Activated CD8-positive, alpha-beta memory T cell treated with anti-CD3 and anti-CD28 coated beads, Interleukin-2, amount 10 ng/mL, durations not matched to agents 7 days and 5 days (primary cell): ENCODE data around the gene HOXD3. TPM values are rescaled to one million over a fixed set of nuclear protein-coding genes. Genes with fewer than 3 reads are reported as not detected.

ENCODE experiments used
- ATAC-seq: fragments of 150-1000 bp; cut with Tn5 transposase; one replicate; pipeline ENCODE4 v1.10.0; 2021; ENCODE audit warnings: moderate library complexity
- CTCF ChIA-PET: fragments of 350-600 bp; sonication (Branson Sonifier 250); formaldehyde crosslinking; loops from one replicate; lab custom pipeline; 2021; ENCODE audit warnings: antibody characterized with exemption; lab: Charles Lee
- DNase-seq: peaks from one replicate; pipeline ENCODE4 v3.0.0-alpha.2; 2020
- H3K27ac Mint-ChIP-seq: one replicate; pipeline ENCODE4 v1.8.0; 2021; ENCODE audit warnings: mild to moderate bottlenecking, mixed read lengths
- H3K27me3 Mint-ChIP-seq: one replicate; pipeline ENCODE4 v1.8.0; 2021; ENCODE audit warnings: mixed read lengths
- H3K36me3 Mint-ChIP-seq: one replicate; pipeline ENCODE4 v1.8.0; 2021; ENCODE audit warnings: mild to moderate bottlenecking, mixed read lengths
- H3K4me1 Mint-ChIP-seq: one replicate; pipeline ENCODE4 v1.8.0; 2021; ENCODE audit warnings: mixed read lengths
- H3K4me3 Mint-ChIP-seq: one replicate; pipeline ENCODE4 v1.8.0; 2021; ENCODE audit warnings: mild to moderate bottlenecking, moderate library complexity, mixed read lengths
- H3K9me3 Mint-ChIP-seq: one replicate; pipeline ENCODE4 v1.8.0; 2022; ENCODE audit warnings: low read depth, mixed read lengths
- total RNA-seq, 2 experiments: library from RNA; stranded (reverse); gene quantifications; one replicate each; pipeline ENCODE4 v1.2.3, GENCODE V29; 2021

HOXD3 gene
- total RNA-seq, 2 experiments from 2014 or later: not detected

- H3K36me3 Mint-ChIP-seq: peaks cover 4% of the 10 kb centered on the region
- CTCF ChIA-PET: interaction anchor here (0.6 to 2.8 kb wide), 10 partner anchors 9 to 1017 kb away, joined by 3 to 12 read pairs (median 6); no protein-coding TSS in a partner anchor
- peaks cover 87% of the 10 kb centered on the region for H3K27me3 Mint-ChIP-seq
- H3K9me3 Mint-ChIP-seq: no peaks in the 10 kb centered on the region
- peaks cover 15% of the 10 kb centered on the region for H3K4me1 Mint-ChIP-seq
- H3K27ac Mint-ChIP-seq: no peak overlapping the region
- H3K4me3 Mint-ChIP-seq: no peak overlapping the region
- ATAC-seq: no peak
- no peak for DNase-seq
These were observed 25.3 kb upstream of the HOXD3 start for GRCh38 chr2:176131848-176132158.

DNA sequence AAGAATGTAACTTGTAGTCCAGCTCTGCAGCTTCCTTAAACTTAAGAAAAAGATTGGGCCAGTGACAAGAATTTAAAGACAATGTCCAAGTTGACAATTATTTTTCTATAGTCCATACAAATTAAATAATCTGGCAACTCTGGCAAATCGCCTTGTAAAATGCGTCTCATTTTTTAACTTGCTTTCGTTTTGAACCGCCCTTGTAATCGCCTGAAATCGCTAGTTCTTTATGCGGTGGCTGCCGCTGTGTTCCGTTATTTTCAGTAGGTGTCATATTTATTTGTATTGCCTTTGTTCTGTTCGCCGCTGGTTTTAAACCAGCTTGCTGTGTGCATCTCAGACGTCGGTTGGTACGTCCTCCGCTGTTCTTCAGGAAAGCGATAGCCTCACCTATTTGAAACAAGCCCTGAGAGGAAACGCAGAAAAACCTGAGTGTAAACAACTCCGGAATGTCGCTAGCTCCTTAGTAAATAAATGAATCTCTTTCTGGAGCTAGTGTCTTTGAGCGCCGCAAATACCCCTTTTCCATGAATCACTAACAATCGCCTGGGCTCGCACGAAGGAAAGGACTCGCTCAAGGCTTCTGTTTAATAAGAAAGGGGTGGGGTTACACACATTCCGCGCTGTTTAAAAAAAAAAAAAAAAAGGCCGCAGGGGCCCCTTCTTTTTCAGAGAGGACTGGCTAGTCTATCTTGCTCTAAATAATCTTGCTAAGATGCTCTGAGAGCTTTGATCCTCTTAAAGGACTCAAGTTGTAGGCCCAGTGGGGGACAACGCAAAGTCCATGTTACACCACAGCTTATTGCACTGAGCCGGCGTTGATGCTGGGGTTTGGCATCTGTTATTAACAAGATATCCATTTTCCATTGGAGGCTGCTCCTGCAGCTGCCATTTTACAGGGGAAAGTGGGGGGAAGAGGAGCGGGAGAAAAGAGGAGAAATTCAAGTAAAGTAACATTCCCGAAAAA is 24.6 kb upstream of the HOXD3 start:
- Mint-ChIP-seq H3K4me1 (peaks cover 15% of the 10 kb centered on the region), H3K36me3 (peaks cover 4% of the 10 kb centered on the region), H3K4me3 (peak overlapping the region; percentile 61), H3K9me3 (no peaks in the 10 kb centered on the region), H3K27ac (no peak overlapping the region), H3K27me3 (peaks cover 88% of the 10 kb centered on the region)
- CTCF ChIA-PET: interaction anchor here (0.6 to 2.8 kb wide), 12 partner anchors 8 to 1016 kb away, joined by 3 to 12 read pairs (median 6); no protein-coding TSS in a partner anchor
- DNase-seq (no peak), ATAC-seq (no peak)

DNA sequence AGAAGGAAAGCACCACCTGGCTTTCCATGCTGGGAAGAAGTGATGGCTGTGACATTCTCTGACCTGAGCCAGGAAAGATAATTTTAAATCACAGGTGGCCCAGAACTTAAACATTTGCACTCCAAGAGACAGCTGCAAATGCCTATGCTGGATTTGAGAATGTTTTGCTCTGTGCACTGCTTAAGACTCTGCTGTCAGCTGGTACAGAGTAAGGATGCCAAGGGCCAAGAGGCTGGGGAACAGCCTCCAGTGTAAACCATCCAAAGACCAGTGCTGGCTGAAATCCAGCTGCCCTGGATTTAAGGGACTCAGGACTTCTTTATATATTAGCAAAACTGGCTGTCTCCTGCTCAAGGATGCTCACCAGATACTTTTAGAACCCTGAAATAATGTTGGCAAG is 23.7 kb upstream of the HOXD3 start:
- peaks cover 88% of the 10 kb centered on the region for H3K27me3 Mint-ChIP-seq
- H3K36me3 Mint-ChIP-seq: peaks cover 2% of the 10 kb centered on the region
- H3K4me3 Mint-ChIP-seq: no peak overlapping the region
- H3K9me3 Mint-ChIP-seq: no peaks in the 10 kb centered on the region
- H3K4me1 Mint-ChIP-seq: peaks cover 15% of the 10 kb centered on the region
- DNase-seq (no peak), ATAC-seq (no peak)
- H3K27ac Mint-ChIP-seq: no peak overlapping the region
- CTCF ChIA-PET: interaction anchor here (0.9 to 2.8 kb wide), 5 partner anchors 10 to 322 kb away, joined by 3 to 10 read pairs (median 7); no protein-coding TSS in a partner anchor

DNA sequence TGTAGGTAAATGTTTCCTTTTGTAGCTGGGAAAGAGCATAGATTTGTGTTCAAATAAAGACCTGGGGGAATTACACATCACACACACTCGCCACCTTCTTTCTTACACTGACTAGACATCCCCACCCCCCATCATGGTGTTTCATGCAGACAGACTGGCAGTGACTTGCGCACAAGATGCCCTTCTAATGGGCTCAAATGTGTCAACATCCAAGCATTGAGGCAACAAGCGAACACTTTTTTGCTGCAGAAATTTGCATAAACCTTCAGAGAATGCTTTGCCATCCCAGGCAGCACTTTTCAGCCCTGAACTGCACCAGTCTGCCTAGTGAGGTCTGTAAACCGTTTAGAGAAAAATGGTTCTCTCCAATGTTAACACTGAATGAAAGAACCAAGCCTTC is 23.1 kb upstream of the HOXD3 start:
- no peaks in the 10 kb centered on the region for H3K9me3 Mint-ChIP-seq
- no peak overlapping the region for H3K4me3 Mint-ChIP-seq
- H3K27ac Mint-ChIP-seq: no peak overlapping the region
- ATAC-seq (no peak), DNase-seq (no peak)
- no peaks in the 10 kb centered on the region for H3K36me3 Mint-ChIP-seq
- CTCF ChIA-PET: interaction anchor here (0.9 to 2.8 kb wide), 4 partner anchors 10 to 503 kb away, joined by 3 to 7 read pairs (median 6); no protein-coding TSS in a partner anchor
- H3K4me1 Mint-ChIP-seq: peaks cover 16% of the 10 kb centered on the region
- H3K27me3 Mint-ChIP-seq: peaks cover 88% of the 10 kb centered on the region

- H3K4me1 Mint-ChIP-seq: peaks cover 23% of the 10 kb centered on the region
- no peaks in the 10 kb centered on the region for H3K9me3 Mint-ChIP-seq
- no peak for ATAC-seq
- H3K36me3 Mint-ChIP-seq: peaks cover 2% of the 10 kb centered on the region
- H3K27me3 Mint-ChIP-seq: peaks cover 90% of the 10 kb centered on the region
- H3K27ac Mint-ChIP-seq: no peak overlapping the region
- no peak overlapping the region for H3K4me3 Mint-ChIP-seq
- DNase-seq: no peak
- CTCF ChIA-PET: no interaction called here
These were observed 22.1 kb upstream of the HOXD3 start for GRCh38 chr2:176135035-176135440.

GRCh38 chr2:176136374-176137251 is 20.5 kb upstream of the HOXD3 start:
- peaks cover 89% of the 10 kb centered on the region for H3K27me3 Mint-ChIP-seq
- no peak overlapping the region for H3K27ac Mint-ChIP-seq
- ATAC-seq (no peak), DNase-seq (no peak)
- H3K4me3 Mint-ChIP-seq: no peak overlapping the region
- peaks cover 2% of the 10 kb centered on the region for H3K36me3 Mint-ChIP-seq
- H3K4me1 Mint-ChIP-seq: peaks cover 20% of the 10 kb centered on the region
- CTCF ChIA-PET: interaction anchor here (0.8 to 1.0 kb wide), 2 partner anchors 9 to 318 kb away, joined by 3 read pairs; no protein-coding TSS in a partner anchor
- H3K9me3 Mint-ChIP-seq: no peaks in the 10 kb centered on the region

DNA sequence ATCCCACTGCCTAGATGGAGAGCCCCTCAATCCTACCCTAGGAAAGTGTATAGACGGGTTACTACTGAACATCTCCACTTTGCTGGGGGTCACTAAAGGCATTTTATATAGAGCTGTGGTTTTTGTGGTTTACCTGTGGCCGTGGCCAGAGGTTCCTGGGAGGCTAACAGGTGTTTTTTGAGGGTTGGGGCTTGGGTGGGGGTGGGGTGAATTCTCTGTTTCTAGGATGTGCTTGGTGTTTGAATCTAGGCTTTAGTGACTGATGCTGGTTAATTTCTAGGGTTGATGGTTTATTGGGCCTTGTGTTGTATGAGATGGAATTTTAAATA is 19.9 kb upstream of the HOXD3 start:
- H3K36me3 Mint-ChIP-seq: peaks cover 2% of the 10 kb centered on the region
- CTCF ChIA-PET: no interaction called here
- H3K4me3 Mint-ChIP-seq: no peak overlapping the region
- DNase-seq (no peak), ATAC-seq (no peak)
- peaks cover 17% of the 10 kb centered on the region for H3K4me1 Mint-ChIP-seq
- H3K27ac Mint-ChIP-seq: no peak overlapping the region
- H3K27me3 Mint-ChIP-seq: peaks cover 91% of the 10 kb centered on the region
- H3K9me3 Mint-ChIP-seq: no peaks in the 10 kb centered on the region

DNA sequence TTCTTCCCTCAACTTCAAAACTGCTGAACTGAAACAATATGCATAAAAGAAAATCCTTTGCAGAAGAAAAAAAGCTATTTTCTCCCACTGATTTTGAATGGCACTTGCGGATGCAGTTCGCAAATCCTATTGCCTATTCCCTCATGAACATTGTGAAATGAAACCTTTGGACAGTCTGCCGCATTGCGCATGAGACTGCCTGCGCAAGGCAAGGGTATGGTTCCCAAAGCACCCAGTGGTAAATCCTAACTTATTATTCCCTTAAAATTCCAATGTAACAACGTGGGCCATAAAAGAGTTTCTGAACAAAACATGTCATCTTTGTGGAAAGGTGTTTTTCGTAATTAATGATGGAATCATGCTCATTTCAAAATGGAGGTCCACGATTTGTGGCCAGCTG is 19.2 kb upstream of the HOXD3 start:
- no peaks in the 10 kb centered on the region for H3K9me3 Mint-ChIP-seq
- H3K4me1 Mint-ChIP-seq: peaks cover 15% of the 10 kb centered on the region
- peaks cover 90% of the 10 kb centered on the region for H3K27me3 Mint-ChIP-seq
- H3K27ac Mint-ChIP-seq: no peak overlapping the region
- H3K4me3 Mint-ChIP-seq: no peak overlapping the region
- CTCF ChIA-PET: interaction anchor here (2.6 to 3.9 kb wide), 3 partner anchors 11 to 513 kb away, joined by 14 to 50 read pairs (median 34); no protein-coding TSS in a partner anchor
- ATAC-seq (no peak), DNase-seq (no peak)
- peaks cover 2% of the 10 kb centered on the region for H3K36me3 Mint-ChIP-seq

- no peaks in the 10 kb centered on the region for H3K9me3 Mint-ChIP-seq
- H3K27ac Mint-ChIP-seq: no peak overlapping the region
- no peak overlapping the region for H3K4me3 Mint-ChIP-seq
- CTCF ChIA-PET: interaction anchor here (2.6 to 3.9 kb wide), 4 partner anchors 11 to 513 kb away, joined by 14 to 50 read pairs (median 30); no protein-coding TSS in a partner anchor
- DNase-seq: no peak
- no peak for ATAC-seq
- H3K4me1 Mint-ChIP-seq: peaks cover 15% of the 10 kb centered on the region
- peaks cover 2% of the 10 kb centered on the region for H3K36me3 Mint-ChIP-seq
- peaks cover 88% of the 10 kb centered on the region for H3K27me3 Mint-ChIP-seq
These were observed 18.6 kb upstream of the HOXD3 start for GRCh38 chr2:176138526-176138922.

DNA sequence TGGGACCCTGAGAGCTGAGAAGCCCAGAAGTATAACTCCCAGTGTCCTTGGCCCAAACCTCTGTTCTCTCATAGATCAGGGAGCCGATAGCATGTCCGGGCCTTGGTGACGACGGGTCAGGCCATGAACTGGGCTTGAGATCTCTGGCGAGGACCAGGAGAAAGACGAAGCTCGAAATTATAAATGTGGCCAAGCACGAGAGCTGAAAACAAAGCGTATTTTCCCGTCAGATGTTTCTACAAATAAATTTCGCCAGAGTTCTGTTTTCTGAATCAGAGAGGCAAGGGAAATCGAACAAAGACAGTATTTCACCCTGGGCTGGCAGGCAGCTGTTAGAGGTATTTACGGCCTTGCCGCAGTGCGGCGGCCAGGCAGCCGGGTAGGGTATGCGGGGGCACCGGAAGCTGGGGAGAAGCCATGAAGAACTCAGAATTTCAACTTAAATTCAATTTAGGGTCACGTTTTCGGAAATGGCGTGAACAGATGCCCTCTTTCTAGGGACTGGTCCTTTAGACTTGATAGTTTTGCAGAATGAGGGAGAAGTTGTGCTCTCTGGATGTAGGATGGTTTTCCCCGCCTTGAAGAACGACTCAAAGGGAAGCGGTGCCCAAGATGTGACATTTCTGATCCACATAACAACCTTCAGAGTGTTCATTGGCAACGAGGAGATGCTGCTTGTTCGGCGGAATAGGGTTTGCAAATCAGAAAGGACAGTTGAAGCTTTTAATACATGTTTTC is 18.0 kb upstream of the HOXD3 start:
- no peak for ATAC-seq
- Mint-ChIP-seq H3K27ac (no peak overlapping the region), H3K36me3 (peaks cover 2% of the 10 kb centered on the region), H3K27me3 (peaks cover 88% of the 10 kb centered on the region), H3K4me3 (no peak overlapping the region), H3K9me3 (no peaks in the 10 kb centered on the region), H3K4me1 (peaks cover 15% of the 10 kb centered on the region)
- CTCF ChIA-PET: interaction anchor here (0.6 to 3.9 kb wide), 9 partner anchors 8 to 1022 kb away, joined by 3 to 50 read pairs (median 12); no protein-coding TSS in a partner anchor
- DNase-seq: no peak

- Mint-ChIP-seq H3K27me3 (peaks cover 86% of the 10 kb centered on the region), H3K4me3 (no peak overlapping the region), H3K36me3 (peaks cover 2% of the 10 kb centered on the region), H3K27ac (no peak overlapping the region), H3K4me1 (peaks cover 15% of the 10 kb centered on the region), H3K9me3 (no peaks in the 10 kb centered on the region)
- ATAC-seq: no peak
- CTCF ChIA-PET: interaction anchor here (0.6 to 3.9 kb wide), 30 partner anchors 8 to 1021 kb away, joined by 3 to 50 read pairs (median 4); partner anchors contain the start of gene HOXD4
- no peak for DNase-seq
These were observed 17.2 kb upstream of the HOXD3 start for GRCh38 chr2:176139661-176140512.
